Eye (tissue), 1 donor: ENCODE data around the gene CRCP.
"Not testable (repeated sequence)": the region's sequence is repeated elsewhere in the genome, so short reads cannot be mapped to it uniquely, and the experiment has no call there.

ENCODE experiments used
- DNase-seq: peaks from one replicate; pipeline ENCODE4 v3.0.0-alpha.2; 2015

CRCP gene

GRCh38 chr7:66114743-66115649 lies at the start of gene CRCP:
Gene CRCP, plus strand, starts transcription at chr7:66114847. Its CDS starts 116 bp downstream, at chr7:66114963.
- DNase-seq = peak; percentile 90

GRCh38 chr7:66069732-66070131 lies 44.9 kb upstream of the CRCP start:
- DNase-seq = no peak

GRCh38 chr7:66070222-66070621 lies 44.4 kb upstream of the CRCP start:
- DNase-seq = no peak

- DNase-seq = not testable (repeated sequence)
Measured at GRCh38 chr7:66072208-66072607, 42.4 kb upstream of the CRCP start.

- peak; percentile 96 for DNase-seq
Measured at GRCh38 chr7:66075590-66076461, 38.8 kb upstream of the CRCP start, which contains the start of gene ASL. Gene ASL, plus strand, starts transcription at chr7:66075819. Its CDS starts 263 bp downstream, at chr7:66076082.

GRCh38 chr7:66076462-66077329 lies 38.0 kb upstream of the CRCP start:
- no peak for DNase-seq

- DNase-seq = no peak
Measured at GRCh38 chr7:66078067-66078466, 36.6 kb upstream of the CRCP start.

GRCh38 chr7:66082083-66082482 lies 32.6 kb upstream of the CRCP start:
- DNase-seq = no peak

GRCh38 chr7:66082886-66083415 lies 31.7 kb upstream of the CRCP start:
- DNase-seq = no peak

- DNase-seq = no peak
Measured at GRCh38 chr7:66083677-66084076, 31.0 kb upstream of the CRCP start.

GRCh38 chr7:66088861-66089838 lies 25.5 kb upstream of the CRCP start:
- DNase-seq = no peak

GRCh38 chr7:66092654-66093053 lies 22.0 kb upstream of the CRCP start:
- DNase-seq = no peak

- no peak for DNase-seq
Measured at GRCh38 chr7:66095010-66095409, 19.6 kb upstream of the CRCP start.

- no peak for DNase-seq
Measured at GRCh38 chr7:66099232-66099550, 15.5 kb upstream of the CRCP start.

- peak; percentile 81 for DNase-seq
Measured at GRCh38 chr7:66099551-66100407, 14.9 kb upstream of the CRCP start.

- no peak for DNase-seq
Measured at GRCh38 chr7:66100408-66101050, 14.1 kb upstream of the CRCP start.

- DNase-seq = not testable (repeated sequence)
Measured at GRCh38 chr7:66102168-66102567, 12.5 kb upstream of the CRCP start.

- DNase-seq = not testable (repeated sequence)
Measured at GRCh38 chr7:66103994-66104393, 10.7 kb upstream of the CRCP start.

GRCh38 chr7:66105263-66105748 lies 9.3 kb upstream of the CRCP start:
- DNase-seq = no peak
